Lung microvascular endothelial cell (primary cell): ENCODE measurements around the gene NISCH. TPM values are rescaled to one million over a fixed set of nuclear protein-coding genes. Genes with fewer than 3 reads are reported as not detected.

Source experiments
- DNase-seq, 2 donors: peaks; one replicate each; pipeline versions ENCODE4 v3.0.0 to v3.0.0-alpha.2; 2010; ENCODE audit warnings: low read depth in 2 of 2
- total RNA-seq: library from RNA; depleted of rRNA; stranded (reverse); fragments of >200 nt; gene quantifications from 2 replicates; pipeline ENCODE4 v1.2.1, GENCODE V29; 2014

The NISCH gene
- total RNA-seq, 1 donor from 2014 or later, result 38.1 TPM

DNA sequence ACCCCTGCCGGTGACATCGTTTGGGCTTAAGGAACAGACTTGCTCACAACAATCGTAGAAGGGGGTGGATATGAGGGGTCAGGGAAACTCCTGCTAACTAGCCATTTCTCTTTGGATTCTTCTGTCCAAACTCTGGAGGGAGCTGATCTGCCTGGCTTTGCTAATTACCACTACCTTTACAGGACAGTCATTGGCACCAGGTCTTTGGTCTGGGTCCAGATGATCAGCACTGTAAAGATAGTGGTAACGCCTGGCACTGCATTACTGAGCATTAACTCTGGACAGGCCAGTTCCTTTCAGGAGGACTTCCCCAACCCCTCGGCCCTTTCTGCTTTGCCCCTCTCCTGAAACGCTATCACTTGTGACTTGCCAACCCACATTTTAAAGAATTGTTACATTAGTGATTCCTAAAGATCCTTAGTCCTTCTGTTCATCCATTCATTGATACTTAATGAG lies 81.8 kb downstream of the NISCH start:
- DNase-seq, result no peak

DNA sequence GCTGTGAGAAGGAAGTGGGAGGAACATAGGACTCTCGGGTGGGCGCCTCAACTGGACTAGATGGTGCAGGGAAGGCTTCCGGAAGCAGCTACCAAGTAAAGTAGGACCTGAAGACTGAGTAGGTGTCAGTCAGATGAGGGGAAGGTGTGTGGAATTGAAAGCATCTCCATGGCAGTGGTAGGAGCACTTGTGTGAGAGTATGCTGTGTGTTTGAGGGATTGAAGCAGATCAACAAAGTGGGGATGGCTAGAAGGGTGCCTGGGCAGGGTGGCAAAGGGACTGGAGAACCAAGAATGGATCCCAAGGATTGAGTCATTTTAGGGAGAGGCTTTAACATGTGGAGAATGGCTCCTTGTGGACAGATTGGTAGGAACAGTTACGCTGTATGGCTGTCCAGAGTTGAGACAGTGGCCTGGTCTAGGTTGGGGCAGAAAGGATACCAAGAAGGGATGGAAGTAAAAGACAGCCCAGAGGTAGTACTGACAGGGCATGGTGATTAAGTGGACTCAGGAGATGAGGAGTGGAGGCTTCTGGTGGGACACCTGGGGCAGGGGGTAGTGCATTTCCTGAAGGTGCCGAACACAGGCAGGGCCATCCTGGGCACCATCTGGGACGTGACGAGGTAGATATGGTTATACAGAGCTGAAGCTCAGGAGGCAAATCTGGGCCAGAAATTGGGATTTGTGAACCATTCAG lies 82.5 kb downstream of the NISCH start:
- no peak for DNase-seq

DNA sequence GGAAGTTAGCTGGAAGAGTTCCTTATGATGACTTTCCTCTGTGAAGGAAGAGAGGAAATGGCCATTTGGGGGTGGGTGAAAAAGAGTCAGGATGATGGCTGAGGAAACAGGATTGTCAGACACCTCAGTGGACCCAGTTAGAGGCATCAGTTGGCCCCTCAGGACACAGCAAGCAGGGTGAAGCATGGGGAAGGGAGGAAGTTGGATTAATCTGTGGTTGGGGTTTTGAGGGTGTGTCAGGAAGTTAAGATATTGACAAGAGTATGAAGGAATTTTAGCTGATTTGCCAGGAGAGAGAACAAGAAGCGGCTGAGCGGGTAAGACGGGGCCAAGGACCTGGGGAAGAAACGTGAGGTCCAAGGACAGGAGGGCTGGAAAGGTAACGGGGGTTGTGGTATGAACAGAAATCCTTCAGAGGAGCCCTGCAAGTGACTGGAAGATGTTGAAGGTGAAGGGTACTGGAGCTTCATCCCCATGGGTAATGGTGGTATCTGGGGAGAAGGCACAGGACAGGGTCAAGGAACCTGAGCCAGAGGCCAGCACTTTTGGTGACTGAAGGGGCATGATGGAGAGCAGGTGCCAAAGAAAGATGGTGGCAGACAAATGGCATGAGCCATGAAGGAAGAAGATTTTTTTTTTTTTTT lies 83.7 kb downstream of the NISCH start:
- DNase-seq, result no peak

DNA sequence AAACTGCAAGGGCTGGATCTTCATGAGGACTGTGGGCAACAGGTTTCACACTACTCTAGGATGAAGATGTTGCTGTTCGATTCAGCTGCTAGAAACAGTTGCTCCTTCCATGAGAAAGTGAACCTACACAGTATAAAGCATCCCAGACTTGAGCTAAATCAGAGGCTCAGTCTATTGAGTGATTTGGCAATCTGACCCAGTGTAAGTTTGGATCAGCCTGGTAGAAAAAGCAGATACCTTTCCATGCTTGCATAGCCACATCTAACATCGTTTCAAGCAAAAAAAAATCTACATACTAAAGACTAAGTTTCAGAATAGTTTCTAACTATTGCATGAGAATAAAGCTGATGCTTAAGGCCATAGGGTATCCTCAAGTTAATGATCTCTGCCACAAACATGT lies 85.6 kb downstream of the NISCH start:
- no peak for DNase-seq

Other genes starting within 250 kb of the NISCH start
- gene TLR9, start 230.0 kb upstream of the NISCH start, total RNA-seq, result not detected in 2 replicates
- gene TWF2, start 216.4 kb upstream of the NISCH start, total RNA-seq, result 74.6 and 102 TPM in 2 replicates
- 10.9 and 14.3 TPM in 2 replicates for gene PPM1M, start 209.8 kb upstream of the NISCH start, total RNA-seq
- gene WDR82, start 177.0 kb upstream of the NISCH start, total RNA-seq, result 70.0 and 78.8 TPM in 2 replicates
- gene GLYCTK, start 167.8 kb upstream of the NISCH start, total RNA-seq, result 18.1 and 21.1 TPM in 2 replicates
- gene DNAH1, start 139.3 kb upstream of the NISCH start, total RNA-seq, result 1.1 and 2.6 TPM in 2 replicates
- gene BAP1, start 45.6 kb upstream of the NISCH start, total RNA-seq, result 66.7 and 84.7 TPM in 2 replicates
- gene PHF7, start 44.9 kb upstream of the NISCH start, total RNA-seq, result 3.1 and 3.6 TPM in 2 replicates
- 12.9 and 30.5 TPM in 2 replicates for gene SEMA3G, start 10.5 kb upstream of the NISCH start, total RNA-seq
- 0.22 TPM in 1 of 2 replicates, not detected in the other for gene TNNC1, start 1.6 kb upstream of the NISCH start, total RNA-seq
- 136 and 224 TPM in 2 replicates for gene STAB1, start 39.7 kb downstream of the NISCH start, total RNA-seq
- gene NT5DC2, start 78.3 kb downstream of the NISCH start, total RNA-seq, result 28.4 and 29.0 TPM in 2 replicates
- 7.3 and 8.3 TPM in 2 replicates for gene UQCC5, start 81.0 kb downstream of the NISCH start, total RNA-seq
- 42.7 and 53.2 TPM in 2 replicates for gene PBRM1, start 230.3 kb downstream of the NISCH start, total RNA-seq
- gene GNL3, start 230.4 kb downstream of the NISCH start, total RNA-seq, result 47.5 and 63.1 TPM in 2 replicates